Astrocyte of the cerebellum (primary cell): Measurements from ENCODE around the gene VAMP2.

Experiments
- DNase-seq: peaks from one replicate; pipeline ENCODE4 v3.0.0-alpha.2; 2011; ENCODE audit warnings: low read depth
- H3K4me3 ChIP-seq: 2 replicates; pipeline ENCODE4 v1.5.1; 2011; ENCODE audit warnings: mild to moderate bottlenecking, low read depth, low read length, moderate library complexity
- in situ Hi-C: cut with HindIII; loops from 2 replicates; pipeline ENCODE4 v1.10.0; 2017; ENCODE audit warnings: low sequenced_read_pairs
- TF ChIP-seq, protein P1 (sequence below): IDR thresholded peaks from 2 replicates; pipeline ENCODE4 v1.5.1; 2012; ENCODE audit warnings: low read length, low read depth, moderate library complexity, mild to moderate bottlenecking; ENCODE audit errors: missing control alignments

Gene VAMP2

DNA sequence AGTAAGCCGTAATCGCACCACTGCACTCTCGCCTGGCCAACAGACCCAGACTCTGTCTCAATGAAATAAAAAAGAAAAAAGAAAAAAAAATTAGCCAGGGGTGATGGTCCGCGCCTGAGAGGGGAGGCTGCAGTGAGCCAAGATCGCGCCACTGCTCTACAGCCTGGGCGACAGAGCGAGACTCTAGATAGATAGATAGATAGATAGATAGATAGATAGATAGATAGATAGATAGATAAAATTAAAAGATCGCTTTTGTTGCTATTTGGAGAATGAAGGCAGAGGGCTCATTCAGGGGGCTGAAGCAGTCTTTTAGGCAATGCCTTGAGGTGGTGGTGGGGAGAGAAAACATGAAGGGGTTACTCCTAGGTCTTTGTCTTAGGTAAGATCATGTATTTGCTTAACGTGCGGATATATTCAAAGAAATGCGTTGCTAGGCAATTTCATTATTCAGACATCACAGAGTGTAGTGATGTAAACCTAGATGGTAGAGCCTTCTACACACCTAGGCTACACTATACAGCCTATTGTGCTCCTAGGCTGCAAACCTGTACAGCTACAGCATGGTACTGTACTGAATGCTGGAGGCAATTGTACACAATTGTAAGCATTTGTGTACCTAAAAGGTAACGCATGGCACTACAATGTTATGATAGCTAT lies 34.5 kb downstream of the VAMP2 start:
- TF ChIP-seq, protein P1, sequence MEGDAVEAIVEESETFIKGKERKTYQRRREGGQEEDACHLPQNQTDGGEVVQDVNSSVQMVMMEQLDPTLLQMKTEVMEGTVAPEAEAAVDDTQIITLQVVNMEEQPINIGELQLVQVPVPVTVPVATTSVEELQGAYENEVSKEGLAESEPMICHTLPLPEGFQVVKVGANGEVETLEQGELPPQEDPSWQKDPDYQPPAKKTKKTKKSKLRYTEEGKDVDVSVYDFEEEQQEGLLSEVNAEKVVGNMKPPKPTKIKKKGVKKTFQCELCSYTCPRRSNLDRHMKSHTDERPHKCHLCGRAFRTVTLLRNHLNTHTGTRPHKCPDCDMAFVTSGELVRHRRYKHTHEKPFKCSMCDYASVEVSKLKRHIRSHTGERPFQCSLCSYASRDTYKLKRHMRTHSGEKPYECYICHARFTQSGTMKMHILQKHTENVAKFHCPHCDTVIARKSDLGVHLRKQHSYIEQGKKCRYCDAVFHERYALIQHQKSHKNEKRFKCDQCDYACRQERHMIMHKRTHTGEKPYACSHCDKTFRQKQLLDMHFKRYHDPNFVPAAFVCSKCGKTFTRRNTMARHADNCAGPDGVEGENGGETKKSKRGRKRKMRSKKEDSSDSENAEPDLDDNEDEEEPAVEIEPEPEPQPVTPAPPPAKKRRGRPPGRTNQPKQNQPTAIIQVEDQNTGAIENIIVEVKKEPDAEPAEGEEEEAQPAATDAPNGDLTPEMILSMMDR, result no peak
- no peak overlapping the region for H3K4me3 ChIP-seq
- in situ Hi-C loops, result no loop called here
- DNase-seq, result no peak

DNA sequence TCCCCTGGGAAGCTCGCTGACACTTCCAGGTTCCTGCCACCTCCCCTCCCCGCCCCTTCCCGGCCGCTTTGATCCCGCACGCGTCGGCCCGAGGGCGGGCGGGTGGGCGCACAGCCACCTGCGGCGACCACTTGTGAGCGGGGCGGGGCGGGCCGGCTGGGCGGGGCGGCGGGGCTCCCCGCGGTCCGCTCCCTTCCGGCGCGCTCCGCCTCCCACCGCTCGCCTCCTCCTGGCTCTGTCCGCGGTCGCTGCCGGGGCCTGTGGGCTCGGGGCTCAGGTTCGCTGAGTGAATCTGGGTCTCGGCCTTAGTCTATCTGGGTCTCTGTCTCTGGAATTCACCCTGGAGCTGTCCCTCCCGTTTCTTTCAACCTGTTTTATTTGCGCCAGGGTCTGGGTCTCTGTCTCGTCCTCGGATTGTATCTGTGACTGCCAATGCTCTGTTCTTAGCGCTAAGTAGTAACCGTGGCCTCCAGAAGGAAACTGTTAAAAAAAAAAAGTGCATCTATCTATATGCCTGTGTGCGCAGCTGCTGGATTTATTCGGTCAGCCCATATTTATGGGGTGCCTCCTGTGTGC lies 36.2 kb downstream of the VAMP2 start:
- H3K4me3 ChIP-seq, result peak overlapping the region; percentile 65
- TF ChIP-seq, protein P1, result no peak
- no peak for DNase-seq
- in situ Hi-C loops, result no loop called here

DNA sequence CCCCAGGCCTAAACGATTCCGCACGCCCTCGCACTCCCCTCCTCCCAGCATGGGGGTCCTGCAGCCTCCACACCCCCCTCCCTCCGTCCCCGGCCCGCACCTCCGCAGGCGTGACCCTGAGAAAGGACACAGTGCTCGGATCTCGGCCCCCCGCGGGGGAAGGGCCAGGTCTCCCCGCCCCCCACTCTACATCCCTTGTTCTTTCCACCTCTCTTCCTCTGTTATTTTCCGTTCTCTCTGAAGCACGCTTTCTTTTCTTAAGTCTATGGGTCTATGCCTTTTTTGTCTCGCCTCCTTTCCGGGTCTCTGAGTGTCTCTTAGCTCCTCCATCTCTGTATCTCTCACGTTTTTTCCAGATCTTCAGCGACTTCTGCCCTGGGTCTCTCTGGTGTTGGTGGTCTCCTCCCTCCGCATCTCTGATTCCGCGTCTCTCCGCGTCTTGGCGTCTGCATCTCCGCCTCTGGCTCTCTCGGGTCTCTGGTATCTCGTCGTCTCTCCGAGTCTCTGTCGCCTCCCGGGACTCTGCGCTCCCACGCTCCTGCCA lies 36.7 kb downstream of the VAMP2 start:
- no peak for DNase-seq
- TF ChIP-seq, protein P1, result no peak
- in situ Hi-C loops, result no loop called here
- H3K4me3 ChIP-seq, result peak overlapping the region; percentile 65

DNA sequence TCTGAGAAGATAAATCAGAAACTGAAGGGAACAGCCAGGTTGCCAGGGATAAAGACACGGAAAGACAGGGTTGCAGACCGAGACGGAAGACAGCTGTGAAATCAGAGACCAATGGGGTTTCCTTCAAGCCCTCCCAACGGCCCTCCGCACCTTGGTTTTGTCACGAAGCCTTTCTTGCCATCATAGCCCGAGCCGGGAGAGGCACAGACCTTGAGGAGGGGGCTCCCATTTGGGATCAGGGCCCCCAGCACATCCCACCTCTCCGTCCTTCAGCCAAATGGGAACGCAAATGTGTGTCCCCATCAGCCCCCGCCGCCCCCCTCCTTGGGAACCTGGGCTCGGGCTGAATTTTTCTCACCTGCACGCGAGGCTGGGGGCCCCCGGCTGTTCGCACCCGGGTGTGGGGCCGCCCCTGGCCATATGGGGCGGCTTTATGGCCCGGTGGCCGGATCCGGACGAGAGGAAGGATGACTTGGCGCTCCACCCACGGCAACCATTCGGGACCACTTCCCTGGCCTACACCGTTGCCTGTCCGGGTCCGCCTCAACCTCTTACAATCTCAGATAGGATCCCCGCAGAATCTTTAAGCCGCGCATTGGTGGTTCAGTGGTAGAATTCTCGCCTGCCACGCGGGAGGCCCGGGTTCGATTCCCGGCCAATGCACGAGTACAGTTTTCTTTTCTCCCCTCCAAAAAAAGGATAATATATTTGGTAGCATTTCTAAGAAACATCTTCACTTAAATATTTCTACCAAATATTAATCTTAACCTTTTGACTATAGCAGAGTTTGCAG lies 37.4 kb downstream of the VAMP2 start:
- DNase-seq, result no peak
- peak overlapping the region; percentile 65 for H3K4me3 ChIP-seq
- in situ Hi-C loops, result no loop called here
- TF ChIP-seq, protein P1, result no peak

- no peak for DNase-seq
- TF ChIP-seq, protein P1, result no peak
- in situ Hi-C loops, result loop anchor here (25.0 kb wide), 1 partner anchor 188 kb away; the partner anchor contains the start of gene ARHGEF15
- H3K4me3 ChIP-seq, result peak overlapping the region; percentile 54
Observed at GRCh38 chr17:8124350-8125153, 38.2 kb downstream of the VAMP2 start.

DNA sequence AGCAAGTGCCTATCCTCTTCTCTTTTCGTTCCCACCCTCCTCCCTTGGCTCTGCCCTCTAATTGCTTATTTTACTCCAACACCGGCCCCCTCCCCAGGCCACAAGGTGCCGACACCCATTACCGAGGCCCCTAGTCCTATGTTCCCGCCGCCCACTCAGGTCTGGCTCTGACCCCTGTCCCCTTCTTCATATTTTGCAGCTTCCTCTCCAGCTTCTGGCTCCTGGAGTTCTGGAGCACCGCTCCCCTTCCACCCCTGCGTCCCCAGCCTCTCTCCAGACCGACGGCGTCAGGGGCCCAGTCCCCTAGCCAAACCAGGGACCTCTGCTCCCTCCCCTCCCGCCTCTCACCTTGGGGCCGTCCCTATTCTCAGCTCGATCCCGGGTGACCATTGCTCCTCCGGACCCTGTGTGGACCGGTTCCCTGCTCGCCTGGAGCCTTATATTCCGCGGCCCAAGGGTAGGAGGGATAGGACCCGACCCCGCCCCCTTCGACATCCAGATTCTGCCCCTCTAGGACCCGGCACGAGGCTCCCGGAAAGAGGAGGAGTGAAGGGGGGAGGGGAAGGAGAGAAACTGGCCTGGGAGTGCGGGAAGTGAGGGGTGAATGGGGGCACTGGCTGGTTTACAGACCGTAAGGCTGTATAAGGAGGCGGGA lies 38.9 kb downstream of the VAMP2 start, which contains the start of gene HES7:
HES7 (minus strand) TSS at position 412 of the 655 bp plus-strand sequence; CDS start at position 390, 22 bp downstream.
- in situ Hi-C loops, result loop anchor here (25.0 kb wide), 1 partner anchor 188 kb away; the partner anchor contains the start of gene ARHGEF15
- no peak for DNase-seq
- peak within 1 kb of the TSS; percentile 54 for H3K4me3 ChIP-seq
- TF ChIP-seq, protein P1, result no peak
